HEK293 (cell line): Measurements from ENCODE around the gene FALEC.

Experiments
- MEIS1 ChIP-seq: sonication (generic); formaldehyde crosslinking; IDR thresholded peaks from 2 replicates; pipeline ENCODE4 v1.8.1; 2022; ENCODE audit warnings: missing genetic modification reagents, mild to moderate bottlenecking, borderline replicate concordance
- MYNN ChIP-seq: fragments of 450-650 bp; formaldehyde crosslinking; IDR thresholded peaks from 2 replicates; pipeline ENCODE4 v1.5.1; 2016; ENCODE audit warnings: missing biosample characterization, missing genetic modification characterization, borderline replicate concordance
- SP7 ChIP-seq: fragments of 450-650 bp; formaldehyde crosslinking; IDR thresholded peaks from 2 replicates; pipeline ENCODE4 v1.5.1; 2016; ENCODE audit warnings: missing biosample characterization, missing genetic modification characterization
- YY1 ChIP-seq: fragments of 450-650 bp; formaldehyde crosslinking; IDR thresholded peaks from 2 replicates; pipeline ENCODE4 v1.5.1; 2018; ENCODE audit warnings: missing biosample characterization, missing genetic modification characterization
- ZEB2 ChIP-seq: fragments of 450-650 bp; formaldehyde crosslinking; IDR thresholded peaks from 2 replicates; pipeline ENCODE4 v1.5.1; 2016; ENCODE audit warnings: missing biosample characterization, missing genetic modification characterization
- ZNF239 ChIP-seq: fragments of 450-650 bp; formaldehyde crosslinking; IDR thresholded peaks from 2 replicates; pipeline ENCODE4 v1.5.1; 2016; ENCODE audit warnings: missing biosample characterization, missing genetic modification characterization
- ZNF274 ChIP-seq, 2 experiments: fragments of 200-500 bp in 1 of 2; fragments of 450-650 bp in 1 of 2; sonication (Bioruptor generic) in 1 of 2; formaldehyde crosslinking in 1 of 2; IDR thresholded peaks; 2 replicates each; pipeline versions ENCODE4 v1.5.1 to v1.6.1; 2014 to 2016; ENCODE audit warnings: borderline replicate concordance in 1 of 2, inconsistent platforms in 1 of 2, low read length in 1 of 2, missing biosample characterization in 1 of 2, missing genetic modification characterization in 1 of 2
- ZNF350 ChIP-seq: fragments of 450-650 bp; formaldehyde crosslinking; IDR thresholded peaks from 2 replicates; pipeline ENCODE4 v1.5.0; 2017; ENCODE audit warnings: missing biosample characterization, mild to moderate bottlenecking, missing genetic modification characterization
- ZNF785 ChIP-seq: fragments of 450-650 bp; formaldehyde crosslinking; IDR thresholded peaks from 2 replicates; pipeline ENCODE4 v1.5.1; 2016; ENCODE audit warnings: missing biosample characterization, missing genetic modification characterization
- TF ChIP-seq, protein P1 (sequence below): fragments of 450-650 bp; formaldehyde crosslinking; IDR thresholded peaks from 2 replicates; pipeline ENCODE4 v1.5.1; 2016; ENCODE audit warnings: missing biosample characterization, missing genetic modification characterization
- TF ChIP-seq, protein P2 (sequence below): fragments of 450-650 bp; formaldehyde crosslinking; IDR thresholded peaks from 2 replicates; pipeline ENCODE4 v1.5.1; 2016; ENCODE audit warnings: missing biosample characterization, missing genetic modification characterization
- TF ChIP-seq, protein P3 (sequence below): fragments of 450-650 bp; formaldehyde crosslinking; IDR thresholded peaks from 2 replicates; pipeline ENCODE4 v1.5.1; 2016; ENCODE audit warnings: missing biosample characterization, missing genetic modification characterization, low read depth
- TF ChIP-seq, protein P4 (sequence below): fragments of 450-650 bp; formaldehyde crosslinking; IDR thresholded peaks from 2 replicates; pipeline ENCODE4 v1.5.1; 2016; ENCODE audit warnings: missing biosample characterization, missing genetic modification characterization

DNA sequence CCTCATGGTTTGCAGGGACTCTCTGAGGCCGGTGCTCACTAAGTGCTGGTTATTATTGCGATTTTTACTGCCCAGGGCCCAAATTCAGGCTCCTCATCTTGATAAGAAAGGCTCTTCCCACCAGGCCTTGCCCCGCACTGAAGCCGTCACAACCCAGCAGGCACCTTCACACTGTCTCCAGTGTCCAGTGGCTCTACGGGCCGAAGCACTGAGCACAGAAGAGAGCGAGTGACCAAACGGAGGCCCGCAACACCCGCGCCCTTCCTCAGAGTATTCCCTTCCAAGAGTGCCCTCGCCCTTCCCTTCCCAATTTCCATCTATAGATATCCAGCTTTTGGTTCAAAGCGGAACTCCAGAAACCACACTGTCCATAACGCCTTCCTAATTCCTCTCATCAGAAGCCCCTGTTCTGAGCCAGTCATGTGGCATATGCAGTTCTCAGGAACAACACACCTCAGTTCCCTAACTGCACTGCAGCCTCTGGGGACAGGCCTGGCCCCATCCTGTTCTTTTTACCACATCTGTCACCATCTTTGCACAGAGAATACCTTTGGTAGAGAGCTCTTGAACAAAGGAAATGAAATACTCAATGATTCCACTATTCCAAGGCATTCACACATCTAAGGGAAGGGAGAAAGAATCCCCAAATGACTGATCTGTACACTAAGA is 15.1 kb downstream of the FALEC start:
- TF ChIP-seq, protein P1, sequence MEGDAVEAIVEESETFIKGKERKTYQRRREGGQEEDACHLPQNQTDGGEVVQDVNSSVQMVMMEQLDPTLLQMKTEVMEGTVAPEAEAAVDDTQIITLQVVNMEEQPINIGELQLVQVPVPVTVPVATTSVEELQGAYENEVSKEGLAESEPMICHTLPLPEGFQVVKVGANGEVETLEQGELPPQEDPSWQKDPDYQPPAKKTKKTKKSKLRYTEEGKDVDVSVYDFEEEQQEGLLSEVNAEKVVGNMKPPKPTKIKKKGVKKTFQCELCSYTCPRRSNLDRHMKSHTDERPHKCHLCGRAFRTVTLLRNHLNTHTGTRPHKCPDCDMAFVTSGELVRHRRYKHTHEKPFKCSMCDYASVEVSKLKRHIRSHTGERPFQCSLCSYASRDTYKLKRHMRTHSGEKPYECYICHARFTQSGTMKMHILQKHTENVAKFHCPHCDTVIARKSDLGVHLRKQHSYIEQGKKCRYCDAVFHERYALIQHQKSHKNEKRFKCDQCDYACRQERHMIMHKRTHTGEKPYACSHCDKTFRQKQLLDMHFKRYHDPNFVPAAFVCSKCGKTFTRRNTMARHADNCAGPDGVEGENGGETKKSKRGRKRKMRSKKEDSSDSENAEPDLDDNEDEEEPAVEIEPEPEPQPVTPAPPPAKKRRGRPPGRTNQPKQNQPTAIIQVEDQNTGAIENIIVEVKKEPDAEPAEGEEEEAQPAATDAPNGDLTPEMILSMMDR, result no peak
- no peak for TF ChIP-seq ZNF239
- TF ChIP-seq ZEB2 (tag by site-specific recombination), result no peak
- no peak for TF ChIP-seq ZNF785 (tag by site-specific recombination)
- no peak for TF ChIP-seq MYNN (tag by site-specific recombination)
- no peak for TF ChIP-seq SP7 (tag by site-specific recombination)
- no peak for TF ChIP-seq YY1 (tag by site-specific recombination)
- TF ChIP-seq, protein P2, sequence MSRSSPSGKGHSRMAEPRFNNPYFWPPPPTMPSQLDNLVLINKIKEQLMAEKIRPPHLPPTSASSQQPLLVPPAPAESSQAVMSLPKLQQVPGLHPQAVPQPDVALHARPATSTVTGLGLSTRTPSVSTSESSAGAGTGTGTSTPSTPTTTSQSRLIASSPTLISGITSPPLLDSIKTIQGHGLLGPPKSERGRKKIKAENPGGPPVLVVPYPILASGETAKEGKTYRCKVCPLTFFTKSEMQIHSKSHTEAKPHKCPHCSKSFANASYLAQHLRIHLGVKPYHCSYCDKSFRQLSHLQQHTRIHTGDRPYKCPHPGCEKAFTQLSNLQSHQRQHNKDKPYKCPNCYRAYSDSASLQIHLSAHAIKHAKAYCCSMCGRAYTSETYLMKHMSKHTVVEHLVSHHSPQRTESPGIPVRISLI (tag by site-specific recombination), result no peak
- TF ChIP-seq ZNF350 (tag by site-specific recombination), result no peak
- TF ChIP-seq MEIS1 (CRISPR knock-in tag), result no peak
- TF ChIP-seq ZNF274 (IDR thresholded peaks at IDR 0.05; ENCODE audit: low read length), result no peak
- no peak for TF ChIP-seq ZNF274 (tag by site-specific recombination; IDR thresholded peaks at IDR 0.05; ENCODE audit: borderline replicate concordance)
- TF ChIP-seq, protein P3, sequence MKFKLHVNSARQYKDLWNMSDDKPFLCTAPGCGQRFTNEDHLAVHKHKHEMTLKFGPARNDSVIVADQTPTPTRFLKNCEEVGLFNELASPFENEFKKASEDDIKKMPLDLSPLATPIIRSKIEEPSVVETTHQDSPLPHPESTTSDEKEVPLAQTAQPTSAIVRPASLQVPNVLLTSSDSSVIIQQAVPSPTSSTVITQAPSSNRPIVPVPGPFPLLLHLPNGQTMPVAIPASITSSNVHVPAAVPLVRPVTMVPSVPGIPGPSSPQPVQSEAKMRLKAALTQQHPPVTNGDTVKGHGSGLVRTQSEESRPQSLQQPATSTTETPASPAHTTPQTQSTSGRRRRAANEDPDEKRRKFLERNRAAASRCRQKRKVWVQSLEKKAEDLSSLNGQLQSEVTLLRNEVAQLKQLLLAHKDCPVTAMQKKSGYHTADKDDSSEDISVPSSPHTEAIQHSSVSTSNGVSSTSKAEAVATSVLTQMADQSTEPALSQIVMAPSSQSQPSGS (tag by site-specific recombination), result no peak
- TF ChIP-seq, protein P4, sequence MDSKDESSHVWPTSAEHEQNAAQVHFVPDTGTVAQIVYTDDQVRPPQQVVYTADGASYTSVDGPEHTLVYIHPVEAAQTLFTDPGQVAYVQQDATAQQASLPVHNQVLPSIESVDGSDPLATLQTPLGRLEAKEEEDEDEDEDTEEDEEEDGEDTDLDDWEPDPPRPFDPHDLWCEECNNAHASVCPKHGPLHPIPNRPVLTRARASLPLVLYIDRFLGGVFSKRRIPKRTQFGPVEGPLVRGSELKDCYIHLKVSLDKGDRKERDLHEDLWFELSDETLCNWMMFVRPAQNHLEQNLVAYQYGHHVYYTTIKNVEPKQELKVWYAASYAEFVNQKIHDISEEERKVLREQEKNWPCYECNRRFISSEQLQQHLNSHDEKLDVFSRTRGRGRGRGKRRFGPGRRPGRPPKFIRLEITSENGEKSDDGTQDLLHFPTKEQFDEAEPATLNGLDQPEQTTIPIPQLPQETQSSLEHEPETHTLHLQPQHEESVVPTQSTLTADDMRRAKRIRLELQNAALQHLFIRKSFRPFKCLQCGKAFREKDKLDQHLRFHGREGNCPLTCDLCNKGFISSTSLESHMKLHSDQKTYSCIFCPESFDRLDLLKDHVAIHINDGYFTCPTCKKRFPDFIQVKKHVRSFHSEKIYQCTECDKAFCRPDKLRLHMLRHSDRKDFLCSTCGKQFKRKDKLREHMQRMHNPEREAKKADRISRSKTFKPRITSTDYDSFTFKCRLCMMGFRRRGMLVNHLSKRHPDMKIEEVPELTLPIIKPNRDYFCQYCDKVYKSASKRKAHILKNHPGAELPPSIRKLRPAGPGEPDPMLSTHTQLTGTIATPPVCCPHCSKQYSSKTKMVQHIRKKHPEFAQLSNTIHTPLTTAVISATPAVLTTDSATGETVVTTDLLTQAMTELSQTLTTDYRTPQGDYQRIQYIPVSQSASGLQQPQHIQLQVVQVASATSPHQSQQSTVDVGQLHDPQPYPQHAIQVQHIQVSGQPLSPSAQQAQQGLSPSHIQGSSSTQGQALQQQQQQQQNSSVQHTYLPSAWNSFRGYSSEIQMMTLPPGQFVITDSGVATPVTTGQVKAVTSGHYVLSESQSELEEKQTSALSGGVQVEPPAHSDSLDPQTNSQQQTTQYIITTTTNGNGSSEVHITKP (tag by site-specific recombination), result no peak
